GM12872 (cell line): ENCODE data around the gene CAB39L.

ENCODE experiments used
- TF ChIP-seq, protein P1 (sequence below): IDR thresholded peaks from 3 replicates; pipeline ENCODE4 v1.5.1; 2011; ENCODE audit warnings: low read depth, mild to moderate bottlenecking, low read length, moderate library complexity; ENCODE audit not compliant: insufficient read depth

The CAB39L gene

DNA sequence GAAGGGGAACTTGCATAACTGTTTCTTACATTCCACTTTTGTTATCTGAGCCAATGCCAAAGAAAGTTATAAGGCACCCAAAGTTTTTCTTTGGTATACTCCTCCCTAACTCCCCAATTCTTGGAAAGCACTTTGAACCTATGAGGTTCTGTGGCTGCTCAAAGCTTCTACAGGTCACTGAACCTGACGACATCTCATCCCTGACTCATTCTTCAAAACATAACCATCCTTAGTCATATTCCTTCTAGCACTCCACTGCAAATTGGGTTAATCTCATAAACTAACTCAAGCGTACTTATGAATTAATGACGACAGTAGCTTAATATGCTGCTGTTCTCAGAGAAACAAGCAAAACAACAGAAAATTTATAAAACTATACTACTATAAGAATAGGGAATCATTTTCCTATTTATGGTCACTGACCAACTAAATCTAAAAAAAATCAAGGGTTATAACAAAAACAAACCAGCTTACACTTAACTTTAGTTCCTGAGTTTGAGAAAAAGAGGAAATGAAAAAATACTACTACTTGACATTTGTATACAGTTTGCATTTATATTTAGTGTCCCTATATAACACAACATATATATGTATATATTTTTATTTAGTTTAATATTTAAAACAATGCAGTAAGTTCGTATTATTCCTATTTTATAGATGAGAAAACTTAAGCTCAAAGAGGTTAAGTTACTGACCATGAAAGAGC lies 69.1 kb downstream of the CAB39L start:
- TF ChIP-seq, protein P1, sequence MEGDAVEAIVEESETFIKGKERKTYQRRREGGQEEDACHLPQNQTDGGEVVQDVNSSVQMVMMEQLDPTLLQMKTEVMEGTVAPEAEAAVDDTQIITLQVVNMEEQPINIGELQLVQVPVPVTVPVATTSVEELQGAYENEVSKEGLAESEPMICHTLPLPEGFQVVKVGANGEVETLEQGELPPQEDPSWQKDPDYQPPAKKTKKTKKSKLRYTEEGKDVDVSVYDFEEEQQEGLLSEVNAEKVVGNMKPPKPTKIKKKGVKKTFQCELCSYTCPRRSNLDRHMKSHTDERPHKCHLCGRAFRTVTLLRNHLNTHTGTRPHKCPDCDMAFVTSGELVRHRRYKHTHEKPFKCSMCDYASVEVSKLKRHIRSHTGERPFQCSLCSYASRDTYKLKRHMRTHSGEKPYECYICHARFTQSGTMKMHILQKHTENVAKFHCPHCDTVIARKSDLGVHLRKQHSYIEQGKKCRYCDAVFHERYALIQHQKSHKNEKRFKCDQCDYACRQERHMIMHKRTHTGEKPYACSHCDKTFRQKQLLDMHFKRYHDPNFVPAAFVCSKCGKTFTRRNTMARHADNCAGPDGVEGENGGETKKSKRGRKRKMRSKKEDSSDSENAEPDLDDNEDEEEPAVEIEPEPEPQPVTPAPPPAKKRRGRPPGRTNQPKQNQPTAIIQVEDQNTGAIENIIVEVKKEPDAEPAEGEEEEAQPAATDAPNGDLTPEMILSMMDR: no peak

DNA sequence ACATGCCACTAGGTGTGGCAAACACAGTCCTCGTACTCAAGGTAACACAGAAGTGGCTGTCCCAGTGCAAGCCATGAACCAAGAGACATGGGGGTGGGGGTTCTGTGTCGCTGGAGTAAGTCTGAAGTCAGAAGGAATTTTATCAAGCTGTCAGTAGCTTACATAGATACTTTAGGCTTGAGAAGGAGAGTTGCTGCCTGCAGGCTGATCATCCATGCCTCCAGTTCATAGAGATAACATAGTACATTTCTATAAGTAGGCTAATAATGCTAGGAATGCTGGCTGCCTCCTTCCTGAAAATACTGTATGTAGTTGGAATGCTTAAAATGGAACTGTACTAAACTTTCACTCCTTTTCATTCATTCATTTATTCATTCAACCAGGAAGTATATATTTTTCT lies 70.1 kb downstream of the CAB39L start:
- TF ChIP-seq, protein P1: no peak

DNA sequence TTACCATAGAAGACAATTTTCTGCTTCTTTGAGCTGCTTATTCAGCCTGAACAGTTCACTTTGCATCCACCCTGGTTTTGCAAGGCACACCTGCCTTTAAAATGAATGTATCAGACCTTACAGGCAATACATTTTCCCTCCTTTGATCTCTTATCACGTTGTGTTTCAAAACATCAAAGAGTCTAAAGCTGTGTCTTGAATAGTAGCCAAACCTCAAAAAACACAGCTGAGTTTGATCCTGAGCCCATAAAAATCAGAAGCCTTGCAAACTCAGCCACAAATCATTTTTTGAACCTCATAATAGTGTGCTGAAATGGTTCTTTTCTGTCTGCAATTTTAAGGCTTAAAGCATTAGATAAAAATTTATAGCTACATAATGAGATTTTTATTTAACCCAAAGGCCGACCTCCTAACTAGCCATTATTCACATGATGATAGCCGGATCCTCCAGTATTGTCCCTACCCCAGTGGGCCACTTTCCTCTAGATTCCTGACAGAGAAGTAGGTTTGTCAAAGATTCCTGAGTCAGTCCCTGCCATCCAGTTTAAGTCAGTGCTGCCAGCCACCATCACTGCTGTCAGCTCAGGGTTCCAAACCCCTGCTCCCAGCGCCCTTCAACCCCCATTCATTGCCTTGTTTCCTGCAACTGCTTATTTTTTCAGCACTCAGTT lies 71.8 kb downstream of the CAB39L start:
- TF ChIP-seq, protein P1: no peak

GRCh38 chr13:49370371-49370770 lies 73.5 kb downstream of the CAB39L start:
- TF ChIP-seq, protein P1: no peak

DNA sequence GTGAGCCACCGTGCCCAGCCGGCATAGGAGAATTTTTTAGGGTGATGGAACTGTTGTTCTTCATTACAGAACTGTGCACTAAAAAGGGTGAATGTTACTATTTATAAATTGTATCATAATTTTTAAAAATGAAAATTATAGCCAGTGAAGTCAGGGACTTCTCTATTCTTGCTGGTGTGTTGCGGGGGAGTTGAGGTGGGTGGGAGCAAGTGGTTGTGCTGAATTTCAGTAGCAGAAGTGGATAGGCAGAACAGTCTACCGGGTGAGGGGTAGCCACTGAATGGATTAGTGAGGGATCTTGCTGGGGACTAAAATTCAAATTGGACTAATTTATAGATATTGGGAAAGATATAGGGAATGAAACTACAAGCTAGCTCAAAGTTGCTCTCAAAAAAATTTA lies 74.0 kb downstream of the CAB39L start:
- TF ChIP-seq, protein P1: no peak

DNA sequence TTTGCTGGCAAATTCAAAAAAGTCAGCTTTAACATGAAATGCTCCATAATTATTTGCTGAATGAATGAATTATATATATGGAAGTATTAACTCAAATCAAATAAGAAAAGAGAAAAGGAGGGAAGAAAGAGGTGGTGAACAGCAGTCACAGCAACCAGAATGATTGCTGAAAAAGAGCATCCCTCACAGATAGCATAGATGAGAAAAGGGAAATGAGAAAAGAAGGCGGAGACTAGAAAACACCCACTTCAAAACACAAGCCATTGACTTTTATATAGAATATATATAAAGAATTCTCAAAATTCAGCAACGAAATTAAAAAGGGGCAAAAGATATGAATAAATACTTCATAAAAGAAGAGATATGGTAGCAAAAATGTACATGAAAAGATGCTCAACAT lies 75.2 kb downstream of the CAB39L start:
- TF ChIP-seq, protein P1: no peak

GRCh38 chr13:49367640-49368422 lies 76.0 kb downstream of the CAB39L start:
- TF ChIP-seq, protein P1: no peak
